CD4-positive, alpha-beta T cell treated with Interleukin-17A for 4 hours (primary cell): ENCODE measurements around the gene CLSTN2.

Experiments
- DNase-seq: peaks from one replicate; pipeline ENCODE4 v3.0.0-alpha.2; 2020; ENCODE audit warnings: mixed read lengths

Gene CLSTN2

GRCh38 chr3:140246578-140246977 lies 311.6 kb downstream of the CLSTN2 start:
- no peak for DNase-seq

DNA sequence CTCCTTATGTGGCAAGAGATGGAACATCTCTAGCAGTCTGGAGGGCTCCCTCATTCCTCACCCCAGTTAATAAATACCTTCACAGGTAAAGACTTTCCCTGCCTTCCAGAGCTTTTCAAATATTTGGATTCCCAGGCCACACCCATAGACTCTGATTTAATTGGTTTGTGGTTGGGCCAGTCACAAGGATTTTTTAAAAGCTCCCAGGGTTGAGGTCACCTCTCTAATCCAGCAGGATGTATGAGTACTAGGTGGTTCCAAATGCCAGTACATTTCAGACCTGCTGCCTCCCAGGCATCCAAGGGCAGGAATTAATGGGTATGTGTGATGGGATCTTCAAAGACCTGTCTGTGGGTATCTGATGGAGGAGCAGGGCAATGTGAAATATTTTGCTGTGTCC lies 312.8 kb downstream of the CLSTN2 start:
- DNase-seq, result no peak

DNA sequence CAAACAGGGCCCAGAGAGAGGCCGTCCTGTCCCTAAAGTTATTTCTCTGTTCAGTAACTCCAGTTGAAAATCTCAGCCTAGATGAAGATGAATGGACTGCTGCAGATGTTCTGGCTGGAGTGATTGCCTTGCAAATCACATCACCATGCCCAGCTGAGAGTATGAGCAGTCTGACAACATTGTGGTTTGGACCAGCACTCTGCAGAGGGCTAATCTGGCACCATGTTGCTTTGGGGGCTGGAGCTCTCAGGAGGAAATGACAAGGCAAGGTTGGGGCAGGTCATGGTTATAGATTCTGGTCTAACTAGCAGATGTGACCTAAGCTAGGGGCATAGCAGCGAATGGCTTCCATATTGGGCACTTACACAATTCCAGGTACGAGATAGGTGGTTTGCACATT lies 314.2 kb downstream of the CLSTN2 start:
- no peak for DNase-seq

GRCh38 chr3:140250010-140250855 lies 315.2 kb downstream of the CLSTN2 start:
- no peak for DNase-seq

DNA sequence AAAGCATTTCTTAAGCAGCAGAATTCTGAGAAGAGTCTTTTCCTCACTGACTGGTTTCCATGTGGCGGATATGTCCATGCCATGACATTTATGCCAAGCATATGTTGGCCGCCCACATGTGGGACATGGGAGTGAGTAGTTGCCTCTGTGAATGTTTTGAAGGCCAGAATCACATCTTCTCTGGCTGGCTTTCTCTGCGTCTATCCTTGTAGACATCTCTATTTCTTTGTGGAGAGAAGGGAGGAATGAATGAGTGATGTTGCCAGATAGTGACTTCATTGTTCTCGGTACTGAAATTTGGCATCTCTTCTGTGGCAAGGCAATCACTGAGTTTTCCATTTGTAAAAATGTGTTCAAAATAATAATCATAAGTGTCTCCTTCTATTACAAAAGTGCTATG lies 316.0 kb downstream of the CLSTN2 start:
- no peak for DNase-seq

DNA sequence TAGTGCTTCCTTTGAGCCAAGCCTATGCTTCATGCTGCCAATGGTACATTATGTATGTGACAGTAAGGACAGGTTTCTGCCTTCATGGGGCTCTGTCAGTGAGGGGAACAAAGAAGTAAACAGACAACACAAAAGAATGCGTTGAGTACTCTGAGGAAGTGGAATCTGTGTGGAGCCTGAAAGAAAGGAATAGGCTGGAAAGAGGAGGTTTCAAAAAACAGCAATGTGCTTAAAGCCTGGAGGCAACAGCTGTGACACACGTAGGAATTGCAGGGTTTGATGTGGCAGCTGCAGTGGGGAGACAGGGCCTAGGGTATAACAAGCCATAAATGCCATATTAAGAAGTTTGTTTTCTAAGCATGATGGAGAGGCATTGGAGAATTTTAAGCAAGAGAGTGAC lies 316.7 kb downstream of the CLSTN2 start:
- no peak for DNase-seq

DNA sequence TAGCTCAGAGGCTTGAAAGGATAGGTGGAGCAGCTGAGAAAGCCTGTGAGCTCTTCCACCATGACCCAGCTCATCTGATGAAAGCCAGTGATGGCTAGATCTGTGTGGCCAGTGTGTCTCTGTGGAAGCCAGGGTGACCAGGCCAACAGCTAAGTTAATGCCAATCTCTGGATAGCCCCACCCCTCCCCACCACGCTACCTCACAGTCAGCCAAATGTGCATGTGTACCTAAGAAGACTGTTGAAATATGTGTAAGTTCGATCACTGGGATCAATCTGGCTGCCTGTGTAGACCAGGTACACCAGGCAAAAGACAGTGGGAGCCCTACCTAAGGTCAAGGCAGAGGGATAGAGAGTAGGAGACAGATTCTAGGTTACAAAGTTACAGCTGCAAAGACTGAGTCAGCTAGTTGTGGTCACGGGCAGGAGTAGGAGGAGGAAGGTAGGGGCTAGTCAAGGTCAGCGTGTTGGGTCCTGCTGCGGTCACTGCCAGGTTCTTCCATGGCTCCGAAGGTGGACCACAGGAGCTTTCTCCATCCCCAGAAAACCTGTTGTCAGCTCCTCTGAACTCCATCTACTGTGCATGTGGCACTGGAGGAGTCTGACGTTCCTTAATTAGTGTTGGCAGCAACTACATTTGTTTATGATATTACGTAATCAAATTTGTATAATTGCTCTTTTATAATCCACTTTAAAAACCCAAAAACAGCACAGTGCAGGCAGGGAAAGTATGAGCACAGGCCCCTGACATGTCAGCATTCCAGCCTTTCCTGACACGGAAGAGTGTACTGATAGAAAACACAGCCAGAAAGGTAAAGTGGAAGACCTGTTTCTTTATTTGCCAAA lies 318.0 kb downstream of the CLSTN2 start:
- DNase-seq, result no peak

DNA sequence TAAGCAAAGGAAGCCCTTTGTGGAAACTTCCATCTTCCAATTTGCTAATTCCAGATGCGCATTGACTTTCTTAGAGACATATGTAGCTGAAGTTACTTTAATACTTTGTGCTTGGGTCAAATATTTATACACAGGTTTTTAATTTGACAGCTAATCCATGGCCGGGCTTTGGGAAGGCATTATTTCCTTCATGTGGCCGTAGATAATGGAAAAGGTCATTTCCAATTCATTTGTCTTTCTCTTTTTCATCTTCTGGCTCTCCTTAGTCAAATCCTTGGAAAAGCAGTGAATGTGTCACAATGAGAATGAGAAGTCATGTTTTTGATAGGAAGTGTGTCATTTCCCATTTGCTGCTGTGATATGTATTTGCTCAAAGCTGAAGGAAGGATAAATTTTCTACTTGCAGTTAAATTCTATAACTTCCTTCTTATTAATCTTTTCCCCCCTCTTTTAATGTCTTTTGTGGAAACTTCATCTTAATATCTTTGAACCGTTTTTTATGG lies 323.3 kb downstream of the CLSTN2 start:
- no peak for DNase-seq

- no peak for DNase-seq
Measured at GRCh38 chr3:140265302-140265701, 330.3 kb downstream of the CLSTN2 start.

GRCh38 chr3:140268103-140268502 lies 333.1 kb downstream of the CLSTN2 start:
- DNase-seq, result no peak

- no peak for DNase-seq
Measured at GRCh38 chr3:140268610-140269009, 333.6 kb downstream of the CLSTN2 start.

- no peak for DNase-seq
Measured at GRCh38 chr3:140270329-140270728, 335.3 kb downstream of the CLSTN2 start.

DNA sequence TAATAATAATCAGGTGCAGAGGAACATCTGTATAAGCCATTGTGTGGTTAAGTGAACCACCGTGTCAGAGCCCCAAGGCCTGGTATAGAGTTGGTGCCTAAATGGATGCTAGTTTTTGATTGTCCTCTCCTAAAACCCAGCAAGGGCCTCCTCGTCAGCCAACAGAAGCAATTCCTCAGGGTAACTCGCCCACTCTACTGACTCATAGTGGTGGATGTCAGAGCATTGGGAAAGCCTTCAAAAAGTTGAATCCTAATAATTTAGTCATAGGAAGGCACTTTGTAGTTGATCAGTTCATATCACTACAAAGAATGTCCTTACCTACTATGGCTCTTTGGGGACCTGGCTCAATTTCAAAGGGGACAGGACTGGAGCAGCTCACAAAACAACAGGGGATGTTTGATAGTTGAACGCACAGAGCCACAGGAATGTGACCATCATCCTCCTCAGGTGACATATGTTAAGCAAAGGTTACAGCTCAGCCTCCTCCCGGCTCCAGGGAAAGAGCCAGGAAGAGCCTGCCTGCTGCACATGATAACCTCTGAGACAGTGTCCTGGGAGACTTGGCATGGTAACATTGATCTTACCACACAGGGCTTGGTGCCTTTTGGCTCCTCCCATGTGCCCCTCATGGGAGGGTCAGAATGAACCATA lies 338.7 kb downstream of the CLSTN2 start:
- DNase-seq, result no peak

GRCh38 chr3:140274429-140274828 lies 339.4 kb downstream of the CLSTN2 start:
- no peak for DNase-seq

DNA sequence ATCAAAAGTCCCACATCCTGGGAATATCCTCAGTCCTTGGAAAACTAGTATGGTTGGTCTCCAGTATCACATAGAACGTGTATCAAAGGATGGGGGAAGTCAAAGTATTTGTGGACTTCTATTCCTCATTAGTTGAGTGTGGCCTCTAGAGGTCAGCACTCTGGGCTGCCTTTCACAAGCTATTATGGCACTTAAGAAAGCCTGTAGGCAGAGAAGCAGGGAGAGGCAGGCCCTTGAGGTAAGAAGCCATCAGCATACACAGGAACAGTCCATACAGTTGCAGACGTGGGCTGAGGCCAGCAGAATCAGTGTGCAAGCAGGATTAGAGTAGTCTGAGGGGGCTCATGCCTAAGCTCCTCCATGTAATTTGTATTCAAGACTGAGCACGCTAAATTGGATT lies 341.7 kb downstream of the CLSTN2 start:
- no peak for DNase-seq

GRCh38 chr3:140277886-140278285 lies 342.9 kb downstream of the CLSTN2 start:
- DNase-seq, result no peak

DNA sequence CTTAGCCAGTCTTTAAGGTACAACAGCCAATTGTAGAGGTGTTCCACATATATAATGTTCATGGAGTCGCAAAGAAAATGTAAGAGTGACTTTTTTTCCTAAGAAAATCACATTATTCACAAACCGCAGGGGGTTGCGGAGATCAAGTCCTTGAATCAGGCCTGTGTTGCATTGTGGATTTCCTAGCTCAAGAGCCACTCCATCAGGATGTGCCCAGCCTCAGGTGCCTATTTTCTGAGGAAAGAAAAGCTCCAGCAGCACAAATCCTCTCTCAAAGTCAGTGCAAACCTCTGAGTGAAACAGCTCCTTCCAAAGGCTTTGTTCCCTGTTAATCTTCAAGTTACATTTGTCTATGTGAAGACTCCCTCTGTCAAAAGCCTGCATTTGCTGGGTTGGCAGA lies 349.4 kb downstream of the CLSTN2 start:
- no peak for DNase-seq

GRCh38 chr3:140285380-140285779 lies 350.4 kb downstream of the CLSTN2 start:
- DNase-seq, result no peak

DNA sequence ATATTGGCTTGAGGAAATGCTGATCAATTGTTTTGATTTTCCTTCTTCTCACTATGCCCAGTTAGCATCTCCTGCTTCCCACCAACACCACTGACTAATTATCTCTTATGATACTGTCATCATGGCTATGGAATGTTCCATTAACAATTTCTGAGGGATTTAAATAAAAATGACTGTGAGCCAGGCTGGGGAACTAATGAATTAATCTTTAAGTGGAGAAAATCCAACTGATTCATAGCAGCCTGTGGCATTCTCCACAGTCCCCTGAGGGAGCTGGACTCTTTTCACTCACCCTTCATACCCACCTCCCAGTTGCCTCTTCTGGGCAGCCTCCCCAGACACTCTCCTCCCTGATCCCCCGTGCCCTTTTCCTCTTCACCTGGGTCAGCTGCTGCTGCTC lies 353.6 kb downstream of the CLSTN2 start:
- DNase-seq, result no peak

- DNase-seq, result no peak
Measured at GRCh38 chr3:140290105-140290504, 355.1 kb downstream of the CLSTN2 start.

DNA sequence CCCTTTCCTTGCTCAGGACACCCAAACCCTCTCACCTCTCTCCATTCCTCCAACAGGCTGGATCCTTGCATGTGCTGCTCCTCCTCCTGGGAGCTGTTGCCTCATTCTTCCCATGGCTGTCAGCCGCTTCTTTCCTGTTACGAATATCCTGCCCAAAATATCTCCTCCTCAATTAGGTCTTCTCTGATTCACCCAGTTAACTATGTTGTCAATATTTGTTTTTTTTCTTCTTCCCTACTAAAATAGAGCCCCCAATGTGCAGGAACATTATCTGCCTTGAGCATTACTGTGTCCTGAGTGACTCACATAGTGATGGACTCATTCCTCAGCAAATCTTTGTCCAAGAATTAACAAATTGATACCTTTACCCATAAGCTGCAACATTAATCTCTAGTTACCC lies 357.2 kb downstream of the CLSTN2 start:
- DNase-seq, result no peak

DNA sequence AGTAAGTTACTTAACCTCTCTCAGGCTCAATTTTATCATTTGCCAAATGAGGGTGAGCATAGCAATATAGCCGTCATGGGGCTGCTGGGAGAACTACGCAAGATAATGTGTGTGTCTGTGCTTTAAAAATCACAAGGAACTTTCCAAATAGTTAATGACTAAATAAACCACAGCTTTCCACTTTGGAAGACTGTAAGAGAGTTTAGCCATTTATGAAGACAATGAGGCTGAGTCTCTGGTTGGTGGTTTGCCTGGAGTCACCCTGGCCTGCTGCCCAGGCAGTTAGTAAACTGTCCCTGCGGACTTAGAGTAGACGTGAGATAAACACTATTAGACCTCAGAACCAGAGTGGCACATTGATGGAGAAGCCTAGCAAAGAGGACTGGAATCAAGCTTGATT lies 357.7 kb downstream of the CLSTN2 start:
- no peak for DNase-seq

DNA sequence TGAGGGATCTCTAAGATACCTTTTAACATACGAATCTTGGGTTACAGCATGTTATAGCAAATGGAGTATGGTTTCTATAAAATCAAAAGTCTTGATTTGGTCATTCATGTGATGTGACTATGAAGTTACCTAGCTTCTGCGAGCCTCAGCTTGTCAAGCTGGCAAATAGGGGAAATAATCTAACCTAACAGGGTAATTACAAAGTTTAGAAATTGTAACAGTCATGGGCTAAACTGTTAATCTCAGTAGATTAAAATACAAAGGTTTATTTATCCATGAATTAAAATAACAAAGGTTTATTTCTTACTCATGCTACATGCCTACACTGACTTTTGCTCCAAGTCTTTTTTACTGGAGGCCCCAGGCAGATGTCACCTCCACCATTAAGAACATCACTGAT lies 359.1 kb downstream of the CLSTN2 start:
- no peak for DNase-seq
